GM18907 (cell line): ENCODE results near the gene NOX1.

Experiments used
- ATAC-seq: cut with Tn5 transposase; IDR thresholded peaks from one replicate; pipeline ENCODE4 v1.9.1; 2021; ENCODE audit warnings: mild to moderate bottlenecking, moderate library complexity; ENCODE audit not compliant: unreplicated experiment

NOX1 gene

GRCh38 chrX:100874325-100874724 lies at the start of gene NOX1:
Gene NOX1, minus strand, starts transcription at chrX:100874359. Its CDS starts 220 bp downstream, at chrX:100874139.
- ATAC-seq = no peak

- no peak for ATAC-seq
Observed at GRCh38 chrX:100915562-100915961, 41.4 kb upstream of the NOX1 start.

- ATAC-seq = no peak
Observed at GRCh38 chrX:100913111-100913510, 39.0 kb upstream of the NOX1 start.

GRCh38 chrX:100911731-100912130 lies 37.6 kb upstream of the NOX1 start:
- ATAC-seq = no peak

GRCh38 chrX:100905620-100906019 lies 31.5 kb upstream of the NOX1 start:
- no peak for ATAC-seq

- ATAC-seq = no peak
Observed at GRCh38 chrX:100904433-100904832, 30.3 kb upstream of the NOX1 start.

GRCh38 chrX:100895365-100896075 lies 21.4 kb upstream of the NOX1 start:
- ATAC-seq = no peak

GRCh38 chrX:100883654-100884053 lies 9.5 kb upstream of the NOX1 start:
- ATAC-seq = no peak

- no peak for ATAC-seq
Observed at GRCh38 chrX:100880368-100880767, 6.2 kb upstream of the NOX1 start.

GRCh38 chrX:100871594-100872560 lies 2.3 kb downstream of the NOX1 start:
- no peak for ATAC-seq

- ATAC-seq = no peak
Observed at GRCh38 chrX:100870527-100870926, 3.6 kb downstream of the NOX1 start.

- no peak for ATAC-seq
Observed at GRCh38 chrX:100868273-100868672, 5.9 kb downstream of the NOX1 start.

- ATAC-seq = no peak
Observed at GRCh38 chrX:100864657-100865391, 9.3 kb downstream of the NOX1 start.

- no peak for ATAC-seq
Observed at GRCh38 chrX:100863326-100863864, 10.8 kb downstream of the NOX1 start.

GRCh38 chrX:100852810-100853209 lies 21.3 kb downstream of the NOX1 start:
- ATAC-seq = no peak

- no peak for ATAC-seq
Observed at GRCh38 chrX:100850317-100850716, 23.8 kb downstream of the NOX1 start.

GRCh38 chrX:100831219-100831946 lies 42.8 kb downstream of the NOX1 start:
- no peak for ATAC-seq

GRCh38 chrX:100830547-100830946 lies 43.6 kb downstream of the NOX1 start:
- ATAC-seq = peak; percentile 35

GRCh38 chrX:100830143-100830542 lies 44.0 kb downstream of the NOX1 start:
- peak; percentile 16 for ATAC-seq

GRCh38 chrX:100829730-100830129 lies 44.4 kb downstream of the NOX1 start:
- ATAC-seq = peak; percentile 78
